Neural crest cell (in vitro differentiated cells): ENCODE measurements around the gene KCND1. TPM values are rescaled to one million over a fixed set of nuclear protein-coding genes. Genes with fewer than 3 reads are reported as not detected.

Experiments
- DNase-seq: peaks from one replicate; pipeline ENCODE4 v3.0.0; 2021; ENCODE audit warnings: low read depth, mixed read lengths, low spot score
- H3K27ac Mint-ChIP-seq: one replicate; pipeline ENCODE4 v1.8.0; 2021; ENCODE audit warnings: mild to moderate bottlenecking, mixed read lengths; ENCODE audit not compliant: unreplicated experiment
- H3K27me3 Mint-ChIP-seq: 2 replicates; pipeline ENCODE4 v1.8.0; 2021; ENCODE audit warnings: low read depth, mild to moderate bottlenecking, mixed read lengths
- H3K36me3 Mint-ChIP-seq: 2 replicates; pipeline ENCODE4 v1.8.0; 2021; ENCODE audit warnings: low read depth, mild to moderate bottlenecking, mixed read lengths
- H3K4me1 Mint-ChIP-seq: 2 replicates; pipeline ENCODE4 v1.8.0; 2021; ENCODE audit warnings: mixed read lengths
- H3K4me3 Mint-ChIP-seq: one replicate; pipeline ENCODE4 v1.8.0; 2021; ENCODE audit warnings: mild to moderate bottlenecking, mixed read lengths
- H3K9me3 Mint-ChIP-seq: 2 replicates; pipeline ENCODE4 v1.8.0; 2021; ENCODE audit warnings: mixed read lengths
- total RNA-seq: library from RNA; stranded (reverse); gene quantifications from 2 replicates; pipeline ENCODE4 v1.2.1, GENCODE V29; 2021
- TF ChIP-seq, protein P1 (sequence below): fragments of 200-600 bp; sonication (generic); conservative IDR thresholded peaks from 2 replicates; pipeline ENCODE4 v1.5.0; 2021; ENCODE audit warnings: antibody characterized with exemption, mild to moderate bottlenecking

KCND1 gene
- total RNA-seq, 1 donor from 2014 or later, result 1.2 TPM

DNA sequence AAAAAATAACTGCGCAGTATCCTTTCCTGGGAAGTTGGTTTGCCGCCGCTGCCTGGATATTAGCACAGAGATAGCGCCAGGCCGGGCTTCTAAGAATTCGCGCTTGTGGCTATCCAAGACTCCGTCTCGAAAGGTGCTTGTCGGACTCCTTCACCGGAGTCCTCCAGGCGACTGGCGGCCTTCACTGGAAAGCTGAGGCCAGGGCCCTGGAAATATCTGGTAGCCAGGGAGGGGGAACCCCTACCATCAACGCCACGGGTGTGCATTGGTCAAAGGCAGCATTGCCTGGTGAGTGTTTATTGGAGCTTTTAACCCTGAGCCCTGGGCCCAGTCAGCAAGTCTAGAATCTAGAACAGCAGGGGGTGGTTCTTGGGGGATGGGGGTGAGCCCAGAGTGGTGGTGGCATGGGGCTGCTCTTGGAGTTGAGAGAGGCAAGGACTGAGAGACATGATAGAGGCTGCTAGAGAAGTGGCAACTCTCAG lies 52.2 kb downstream of the KCND1 start:
- Mint-ChIP-seq H3K9me3 (no peaks in the 10 kb centered on the region), H3K27me3 (no peaks in the 10 kb centered on the region), H3K36me3 (peaks cover 9% of the 10 kb centered on the region), H3K4me1 (peaks cover 31% of the 10 kb centered on the region), H3K4me3 (peak overlapping the region; percentile 88), H3K27ac (no peak overlapping the region)
- TF ChIP-seq, protein P1, sequence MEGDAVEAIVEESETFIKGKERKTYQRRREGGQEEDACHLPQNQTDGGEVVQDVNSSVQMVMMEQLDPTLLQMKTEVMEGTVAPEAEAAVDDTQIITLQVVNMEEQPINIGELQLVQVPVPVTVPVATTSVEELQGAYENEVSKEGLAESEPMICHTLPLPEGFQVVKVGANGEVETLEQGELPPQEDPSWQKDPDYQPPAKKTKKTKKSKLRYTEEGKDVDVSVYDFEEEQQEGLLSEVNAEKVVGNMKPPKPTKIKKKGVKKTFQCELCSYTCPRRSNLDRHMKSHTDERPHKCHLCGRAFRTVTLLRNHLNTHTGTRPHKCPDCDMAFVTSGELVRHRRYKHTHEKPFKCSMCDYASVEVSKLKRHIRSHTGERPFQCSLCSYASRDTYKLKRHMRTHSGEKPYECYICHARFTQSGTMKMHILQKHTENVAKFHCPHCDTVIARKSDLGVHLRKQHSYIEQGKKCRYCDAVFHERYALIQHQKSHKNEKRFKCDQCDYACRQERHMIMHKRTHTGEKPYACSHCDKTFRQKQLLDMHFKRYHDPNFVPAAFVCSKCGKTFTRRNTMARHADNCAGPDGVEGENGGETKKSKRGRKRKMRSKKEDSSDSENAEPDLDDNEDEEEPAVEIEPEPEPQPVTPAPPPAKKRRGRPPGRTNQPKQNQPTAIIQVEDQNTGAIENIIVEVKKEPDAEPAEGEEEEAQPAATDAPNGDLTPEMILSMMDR, result no peak
- DNase-seq, result no peak

DNA sequence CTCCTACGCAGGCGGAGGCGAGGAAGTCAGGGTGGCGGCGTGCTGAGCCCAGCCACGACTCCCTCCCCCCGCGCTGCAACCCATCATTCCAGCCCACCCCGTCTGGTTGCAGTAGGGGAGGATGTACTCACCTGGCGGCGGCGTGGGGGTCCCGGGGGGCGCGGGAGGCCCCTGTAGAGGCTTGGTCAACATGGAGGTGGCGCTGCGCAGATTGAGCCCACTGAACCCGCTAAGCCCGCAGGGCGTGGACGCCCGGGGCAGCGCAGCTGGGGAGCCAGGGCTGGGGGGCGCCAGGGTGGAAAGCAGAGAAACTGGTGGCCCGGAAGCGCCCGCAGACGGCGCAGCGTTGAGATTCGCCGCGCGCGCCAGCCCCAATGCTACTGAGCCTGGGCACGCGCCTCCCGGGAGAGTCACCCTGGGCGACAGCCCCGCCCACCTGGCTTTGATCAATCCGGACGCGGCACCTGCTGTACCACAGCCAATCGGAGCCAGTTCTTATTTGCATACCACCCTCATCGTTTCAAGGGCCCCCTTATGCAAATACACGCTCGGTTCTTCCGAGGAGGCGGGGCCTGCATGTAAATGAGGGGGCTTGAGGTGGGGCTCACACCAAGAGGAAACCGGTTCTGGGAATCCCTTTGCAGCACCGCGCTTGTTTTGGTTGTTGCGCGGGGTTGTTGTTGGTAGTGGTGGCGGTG lies 52.9 kb downstream of the KCND1 start, which contains the start of gene PIM2:
PIM2 (minus strand) TSS at position 382 of the 698 bp plus-strand sequence; CDS start at position 192, 190 bp downstream.
- Mint-ChIP-seq H3K27ac (peak within 1 kb of the TSS; percentile 57), H3K9me3 (no peaks in the 10 kb centered on the region), H3K4me3 (peak within 1 kb of the TSS; percentile 88), H3K27me3 (no peaks in the 10 kb centered on the region), H3K36me3 (peaks cover 4% of the 10 kb centered on the region), H3K4me1 (peaks cover 31% of the 10 kb centered on the region)
- TF ChIP-seq, protein P1, result no peak
- DNase-seq, result peak; percentile 76

DNA sequence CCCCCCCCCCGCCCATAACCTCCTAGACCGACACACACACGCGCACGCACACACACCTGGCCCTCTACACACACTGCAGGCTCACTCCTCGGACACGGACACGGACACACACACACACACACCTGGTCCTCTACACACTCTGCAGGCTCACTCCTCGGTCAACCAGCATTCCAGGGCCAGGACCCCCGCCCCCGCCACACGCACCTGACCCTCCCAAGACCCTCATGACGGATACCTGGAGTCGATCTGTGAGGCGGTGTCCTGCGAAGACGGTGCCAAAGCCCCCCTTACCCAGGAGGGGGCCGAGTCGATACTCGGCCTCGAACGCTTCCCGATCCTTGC lies 53.4 kb downstream of the KCND1 start:
- H3K27ac Mint-ChIP-seq, result peak overlapping the region; percentile 57
- H3K9me3 Mint-ChIP-seq, result no peaks in the 10 kb centered on the region
- TF ChIP-seq, protein P1, result no peak
- H3K36me3 Mint-ChIP-seq, result peaks cover 4% of the 10 kb centered on the region
- DNase-seq, result no peak
- no peaks in the 10 kb centered on the region for H3K27me3 Mint-ChIP-seq
- peaks cover 31% of the 10 kb centered on the region for H3K4me1 Mint-ChIP-seq
- peak overlapping the region; percentile 88 for H3K4me3 Mint-ChIP-seq

DNA sequence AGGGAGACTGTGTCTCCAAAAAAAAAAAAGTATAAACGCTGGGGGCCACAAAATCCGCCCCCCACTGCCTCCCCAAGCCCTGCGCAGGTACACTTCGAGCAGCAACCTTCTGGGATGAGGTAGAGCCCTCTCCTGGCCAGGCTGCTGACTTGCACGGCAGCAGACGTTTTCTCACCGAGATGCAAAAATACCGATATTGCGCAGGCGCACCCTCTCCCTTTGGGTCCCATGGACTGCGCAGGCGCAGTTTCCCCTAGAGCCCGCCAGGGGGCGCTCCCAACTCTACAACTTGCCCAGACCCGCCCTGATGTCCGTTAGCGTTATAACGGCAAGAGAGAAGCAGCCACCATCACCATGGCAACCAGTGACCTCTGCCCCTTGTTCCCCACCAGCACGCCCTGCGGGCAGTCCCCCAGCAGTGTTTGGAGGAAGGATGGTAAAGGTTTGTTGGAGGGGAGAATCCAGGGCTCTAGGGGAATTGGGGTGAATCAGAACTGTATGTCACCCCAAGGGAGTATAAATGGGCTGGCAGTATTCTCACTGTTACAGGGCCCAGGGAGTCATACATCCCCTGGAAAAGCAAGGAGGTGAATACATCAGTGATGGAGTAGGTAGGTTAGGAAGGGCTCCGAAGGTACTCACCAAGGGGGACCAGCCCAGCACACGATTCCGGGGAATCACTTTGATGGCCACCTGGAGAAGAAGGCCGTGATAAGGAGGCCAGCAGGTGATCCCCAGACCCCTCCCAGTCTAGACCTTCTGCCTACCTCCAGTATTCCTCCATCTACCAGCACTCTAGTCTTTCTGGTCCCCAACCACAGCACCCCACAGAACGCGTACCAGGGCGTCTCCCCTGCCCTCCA lies 54.3 kb downstream of the KCND1 start:
- TF ChIP-seq, protein P1, result peak; percentile 90
- Mint-ChIP-seq H3K36me3 (peaks cover 4% of the 10 kb centered on the region), H3K27ac (no peak overlapping the region), H3K4me3 (peak overlapping the region; percentile 88), H3K9me3 (no peaks in the 10 kb centered on the region), H3K4me1 (peaks cover 33% of the 10 kb centered on the region), H3K27me3 (no peaks in the 10 kb centered on the region)
- DNase-seq, result peak; percentile 84

DNA sequence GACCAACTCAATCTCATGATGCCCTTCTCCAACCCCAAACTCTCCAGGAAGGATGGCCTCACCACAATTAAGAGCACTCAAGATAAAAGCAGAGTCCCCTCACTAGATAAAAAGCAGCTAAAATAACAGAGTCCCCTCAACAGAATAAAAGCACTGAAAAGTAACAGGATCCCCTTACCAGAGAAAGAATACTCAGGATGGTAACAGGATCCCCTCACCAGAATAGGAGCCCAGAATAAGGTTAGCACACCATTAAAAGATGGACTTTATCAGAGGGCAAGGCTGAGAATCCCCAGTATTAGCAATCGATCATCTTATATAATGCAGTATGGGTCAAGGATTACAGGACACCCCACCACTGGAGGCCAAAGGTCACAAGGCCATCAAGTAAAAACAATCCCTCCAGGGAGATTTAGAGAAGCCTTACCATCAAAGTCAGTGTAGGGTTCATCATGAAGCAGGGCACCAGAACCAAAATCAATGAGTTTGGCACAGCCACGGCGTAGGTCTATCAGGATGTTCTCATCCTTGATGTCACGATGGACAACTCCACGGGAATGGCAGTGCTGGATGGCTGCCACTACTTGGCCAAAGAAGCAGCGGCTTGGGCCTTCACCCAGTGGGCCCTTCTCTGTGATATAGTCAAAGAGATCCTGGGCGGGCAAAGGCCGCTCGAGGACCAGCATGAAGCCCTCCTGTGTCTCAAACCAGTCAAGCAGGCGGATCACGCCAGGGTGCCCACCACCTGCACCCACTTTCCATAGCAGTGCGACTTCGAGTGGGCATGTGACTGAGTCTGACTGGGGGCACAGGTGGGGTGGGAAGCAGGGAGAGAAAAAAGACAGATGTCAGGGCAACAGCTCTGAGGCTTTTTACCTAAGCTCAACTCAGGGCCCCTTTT lies 56.8 kb downstream of the KCND1 start:
- H3K4me3 Mint-ChIP-seq, result peak overlapping the region; percentile 89
- peaks cover 44% of the 10 kb centered on the region for H3K4me1 Mint-ChIP-seq
- TF ChIP-seq, protein P1, result no peak
- no peaks in the 10 kb centered on the region for H3K27me3 Mint-ChIP-seq
- H3K9me3 Mint-ChIP-seq, result no peaks in the 10 kb centered on the region
- H3K27ac Mint-ChIP-seq, result no peak overlapping the region
- no peaks in the 10 kb centered on the region for H3K36me3 Mint-ChIP-seq
- DNase-seq, result no peak
